BLaER1 (cell line): ENCODE measurements around the gene TPST1.
"Not testable (repeated sequence)": the region's sequence is repeated elsewhere in the genome, so short reads cannot be mapped to it uniquely, and the experiment has no call there.

ENCODE experiments used
- H3K27ac ChIP-seq: shearing (Covaris generic); formaldehyde crosslinking; 2 replicates; pipeline ENCODE4 v1.8.1; 2022
- H3K27me3 ChIP-seq: shearing (Covaris generic); formaldehyde crosslinking; 2 replicates; pipeline ENCODE4 v1.8.1; 2022
- H3K36me3 ChIP-seq: shearing (Covaris generic); formaldehyde crosslinking; 2 replicates; pipeline ENCODE4 v1.8.1; 2022
- H3K4me1 ChIP-seq: shearing (Covaris generic); formaldehyde crosslinking; 2 replicates; pipeline ENCODE4 v1.8.1; 2022
- H3K4me2 ChIP-seq: shearing (Covaris generic); formaldehyde crosslinking; 2 replicates; pipeline ENCODE4 v1.8.1; 2022
- H3K4me3 ChIP-seq: shearing (Covaris generic); formaldehyde crosslinking; 2 replicates; pipeline ENCODE4 v1.8.1; 2022
- H3K9ac ChIP-seq: shearing (Covaris generic); formaldehyde crosslinking; 2 replicates; pipeline ENCODE4 v1.8.1; 2022
- H3K9me3 ChIP-seq: shearing (Covaris generic); formaldehyde crosslinking; 2 replicates; pipeline ENCODE4 v1.8.1; 2022
- H4K20me1 ChIP-seq: shearing (Covaris generic); formaldehyde crosslinking; 2 replicates; pipeline ENCODE4 v1.8.1; 2022
- Cebpa-rat ChIP-seq: shearing (Covaris generic); IDR thresholded peaks from 2 replicates; pipeline ENCODE4 v1.8.1; 2022

Gene TPST1

DNA sequence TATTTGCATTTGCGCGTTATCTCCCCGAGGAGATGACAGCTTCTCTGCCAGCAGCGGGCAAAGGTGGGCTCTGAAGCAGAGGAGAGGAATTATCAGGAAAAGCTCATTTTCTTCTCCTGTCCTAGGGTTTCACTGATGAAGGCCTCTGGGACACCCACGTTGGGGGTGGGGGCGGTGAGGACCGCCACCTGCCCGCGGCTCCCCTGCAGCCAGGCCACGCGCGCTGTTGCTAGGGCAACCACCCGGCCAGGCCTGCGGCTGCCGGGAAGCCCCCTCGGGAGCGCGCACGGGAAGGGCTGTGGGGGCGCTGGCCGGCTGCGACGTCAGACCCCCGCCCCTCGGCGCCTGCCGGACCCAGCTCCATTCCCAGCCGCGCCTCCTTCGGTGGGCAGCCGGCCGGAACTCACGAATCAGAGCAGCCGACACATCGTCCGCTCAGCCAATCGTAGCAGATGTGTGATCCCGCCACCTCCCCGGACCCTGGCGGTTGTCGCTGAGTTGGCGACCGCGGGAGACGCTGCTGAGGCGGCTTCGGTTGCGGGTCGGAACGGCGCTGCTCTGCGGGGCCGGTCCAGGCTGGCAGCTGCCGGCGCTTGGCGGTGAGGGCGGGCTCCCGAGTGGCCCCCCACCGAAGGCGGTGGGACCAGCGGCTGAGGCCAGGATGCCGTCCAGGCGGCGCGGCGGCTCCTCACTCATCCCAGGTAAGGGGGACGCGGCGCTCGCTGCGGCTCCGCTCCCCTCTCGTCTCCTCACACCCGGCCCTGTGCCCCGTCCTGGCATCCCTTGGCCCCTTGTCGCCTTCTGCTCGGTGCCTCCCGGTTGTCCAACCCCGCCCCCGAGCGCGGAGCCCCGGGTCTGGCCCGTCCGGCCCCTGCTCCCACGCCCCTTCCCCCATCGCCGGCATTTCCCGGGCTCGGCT, at the start of gene TPST1:
Gene TPST1 (plus strand): TSS at position 513 of the 919 bp plus-strand sequence. CDS start 35,092 bp downstream, outside the sequence.
- peak within 1 kb of the TSS; percentile 95 for H3K4me2 ChIP-seq
- H3K9me3 ChIP-seq, result no peaks in the 10 kb centered on the region
- H3K27ac ChIP-seq, result peak within 1 kb of the TSS; percentile 84
- peaks cover 9% of the 10 kb centered on the region; the same call in 1 of the 2 replicates for H3K36me3 ChIP-seq
- H3K4me3 ChIP-seq, result peak within 1 kb of the TSS; percentile 92
- H3K9ac ChIP-seq, result peak within 1 kb of the TSS; percentile 87
- TF ChIP-seq Cebpa-rat, result no peak
- 0 out of 2 replicates have a peak, but pooled peaks cover 7% of the 10 kb centered on the region for H4K20me1 ChIP-seq
- H3K4me1 ChIP-seq, result peaks cover 41% of the 10 kb centered on the region
- H3K27me3 ChIP-seq, result no peaks in the 10 kb centered on the region

DNA sequence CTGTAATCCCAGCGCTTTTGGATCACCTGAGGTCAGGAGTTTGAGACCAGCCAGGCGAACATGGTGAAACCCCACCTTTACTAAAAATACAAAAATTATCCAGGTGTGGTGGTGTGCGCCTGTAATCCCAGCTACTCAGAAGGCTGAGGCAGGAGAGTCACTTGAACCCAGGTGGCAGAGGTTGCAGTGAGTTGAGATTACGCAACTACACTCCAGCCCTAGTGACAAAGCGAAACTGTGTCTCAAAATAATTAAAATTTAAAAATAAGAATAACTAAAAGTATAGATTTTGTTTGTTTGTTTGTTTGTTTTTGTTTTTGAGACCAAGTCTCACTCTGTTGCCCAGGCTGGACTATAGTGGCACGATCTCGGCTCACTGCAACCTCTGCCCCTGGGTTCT, 49.1 kb upstream of the TPST1 start:
- Histone ChIP-seq H3K9me3 (peaks cover 18% of the 10 kb centered on the region), H3K4me1 (peaks cover 10% of the 10 kb centered on the region; the same call in 1 of the 2 replicates), H4K20me1 (peaks cover 18% of the 10 kb centered on the region), H3K36me3 (peaks cover 99% of the 10 kb centered on the region)
- H3K4me2 ChIP-seq, H3K9ac ChIP-seq, H3K27me3 ChIP-seq, H3K4me3 ChIP-seq, H3K27ac ChIP-seq: not testable (repeated sequence)
- TF ChIP-seq Cebpa-rat, result peak; percentile 83; the same call in 1 of the 2 replicates

- Histone ChIP-seq H3K4me3 (no peak overlapping the region), H3K36me3 (peaks cover 97% of the 10 kb centered on the region), H3K27ac (no peak overlapping the region), H3K27me3 (no peaks in the 10 kb centered on the region; the same call in 1 of the 2 replicates), H4K20me1 (0 out of 2 replicates have a peak, but pooled peaks cover 10% of the 10 kb centered on the region), H3K9ac (no peak overlapping the region), H3K9me3 (peaks cover 18% of the 10 kb centered on the region), H3K4me1 (peaks cover 6% of the 10 kb centered on the region; the same call in 1 of the 2 replicates), H3K4me2 (no peak overlapping the region)
- no peak for TF ChIP-seq Cebpa-rat
Measured at GRCh38 chr7:66157060-66157459, 48.1 kb upstream of the TPST1 start.

GRCh38 chr7:66162622-66163021, 42.5 kb upstream of the TPST1 start:
- no peak for TF ChIP-seq Cebpa-rat
- Histone ChIP-seq H3K4me3 (no peak overlapping the region), H3K27me3 (no peaks in the 10 kb centered on the region), H4K20me1 (no peaks in the 10 kb centered on the region), H3K27ac (no peak overlapping the region), H3K4me1 (no peaks in the 10 kb centered on the region), H3K9ac (no peak overlapping the region), H3K4me2 (no peak overlapping the region), H3K9me3 (peaks cover 18% of the 10 kb centered on the region), H3K36me3 (peaks cover 43% of the 10 kb centered on the region)

- Histone ChIP-seq H3K36me3 (peaks cover 37% of the 10 kb centered on the region), H3K9ac (no peak overlapping the region), H4K20me1 (no peaks in the 10 kb centered on the region), H3K27me3 (no peaks in the 10 kb centered on the region), H3K4me2 (no peak overlapping the region), H3K9me3 (peaks cover 18% of the 10 kb centered on the region), H3K27ac (no peak overlapping the region), H3K4me1 (no peaks in the 10 kb centered on the region), H3K4me3 (no peak overlapping the region)
- TF ChIP-seq Cebpa-rat, result no peak
Measured at GRCh38 chr7:66163186-66163610, 41.9 kb upstream of the TPST1 start.

DNA sequence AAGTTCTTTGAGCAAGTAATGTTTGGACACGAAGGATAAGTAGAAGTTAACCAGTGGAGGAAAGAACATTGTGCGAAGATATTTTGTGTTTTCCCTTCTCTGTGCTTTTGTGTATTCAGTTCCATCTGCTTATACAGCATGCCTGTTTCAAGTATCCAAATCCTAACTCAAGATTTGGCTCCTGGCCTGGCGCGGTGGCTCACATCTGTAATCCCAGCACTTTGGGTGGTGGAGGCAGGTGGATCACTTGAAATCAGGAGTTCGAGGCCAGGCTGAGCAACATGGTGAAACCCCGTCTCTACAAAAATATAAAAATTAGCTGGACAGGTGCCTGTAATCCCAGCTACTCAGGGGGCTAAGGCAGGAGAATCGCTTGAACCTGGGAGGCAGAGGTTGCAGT, 40.8 kb upstream of the TPST1 start:
- H3K4me2 ChIP-seq, result no peak overlapping the region
- no peaks in the 10 kb centered on the region for H3K4me1 ChIP-seq
- no peaks in the 10 kb centered on the region for H3K27me3 ChIP-seq
- H3K9ac ChIP-seq, result no peak overlapping the region
- H3K36me3 ChIP-seq, result peaks cover 25% of the 10 kb centered on the region
- H4K20me1 ChIP-seq, result no peaks in the 10 kb centered on the region
- peaks cover 9% of the 10 kb centered on the region; the same call in 1 of the 2 replicates for H3K9me3 ChIP-seq
- H3K4me3 ChIP-seq, result no peak overlapping the region
- H3K27ac ChIP-seq, result no peak overlapping the region
- no peak for TF ChIP-seq Cebpa-rat

DNA sequence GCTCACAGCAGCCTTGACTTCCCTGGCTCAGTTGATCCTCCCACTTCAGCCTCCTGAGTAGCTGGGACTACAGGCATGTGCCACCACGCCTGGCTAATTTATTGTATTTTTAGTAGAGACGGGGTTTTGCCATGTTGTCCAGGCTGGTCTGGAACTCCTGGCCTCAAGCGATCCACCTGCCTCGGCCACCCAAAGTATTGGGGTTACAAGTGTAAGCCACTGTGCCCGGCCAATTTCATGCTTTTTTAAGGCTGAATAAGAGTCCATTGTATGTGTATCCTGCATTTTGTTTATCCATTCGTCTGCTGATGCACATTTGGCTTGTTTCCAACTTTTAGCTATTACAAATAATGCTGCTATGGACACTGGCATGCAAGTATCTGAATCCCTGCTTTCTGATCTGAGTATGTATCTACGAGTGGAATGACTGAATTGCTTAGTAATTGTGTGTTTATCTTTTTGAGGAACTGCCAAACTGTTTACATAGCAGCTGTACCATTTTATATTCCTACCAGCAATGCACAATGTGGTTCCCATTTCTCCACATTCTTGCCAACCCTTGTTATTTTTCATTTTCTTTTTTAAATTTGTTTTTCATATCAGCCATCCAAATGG, 37.3 kb upstream of the TPST1 start:
- no peak for TF ChIP-seq Cebpa-rat
- no peaks in the 10 kb centered on the region for H4K20me1 ChIP-seq
- H3K9ac ChIP-seq, result no peak overlapping the region
- H3K4me2 ChIP-seq, result no peak overlapping the region
- no peaks in the 10 kb centered on the region for H3K27me3 ChIP-seq
- no peaks in the 10 kb centered on the region for H3K36me3 ChIP-seq
- H3K4me3 ChIP-seq, result no peak overlapping the region
- H3K27ac ChIP-seq, result no peak overlapping the region
- H3K4me1 ChIP-seq, result no peaks in the 10 kb centered on the region
- no peaks in the 10 kb centered on the region for H3K9me3 ChIP-seq

DNA sequence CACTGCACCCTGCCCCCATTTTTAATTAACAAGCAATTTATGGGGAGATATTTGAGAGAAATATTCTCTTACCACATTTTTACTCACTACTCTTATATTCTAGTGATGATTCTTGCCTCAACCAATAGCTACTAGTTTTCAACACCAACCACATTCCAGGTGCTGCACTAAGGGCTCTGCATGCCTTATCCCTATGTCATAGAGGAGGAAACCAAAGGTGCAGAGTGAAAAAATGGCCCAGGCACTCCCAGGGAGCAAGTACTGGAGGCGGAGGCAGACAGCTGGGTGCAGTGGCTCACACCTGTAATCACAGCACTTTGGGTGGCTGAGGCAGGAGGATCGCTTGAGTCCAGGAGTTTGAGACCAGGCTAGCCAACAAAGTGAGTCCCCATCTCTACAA, 35.5 kb upstream of the TPST1 start:
- no peaks in the 10 kb centered on the region for H3K36me3 ChIP-seq
- H3K4me1 ChIP-seq, result no peaks in the 10 kb centered on the region
- no peak overlapping the region for H3K27ac ChIP-seq
- H3K9ac ChIP-seq, result no peak overlapping the region
- no peak overlapping the region for H3K4me2 ChIP-seq
- no peak overlapping the region for H3K4me3 ChIP-seq
- H3K9me3 ChIP-seq, result no peaks in the 10 kb centered on the region
- no peaks in the 10 kb centered on the region for H3K27me3 ChIP-seq
- TF ChIP-seq Cebpa-rat, result no peak
- H4K20me1 ChIP-seq, result no peaks in the 10 kb centered on the region

DNA sequence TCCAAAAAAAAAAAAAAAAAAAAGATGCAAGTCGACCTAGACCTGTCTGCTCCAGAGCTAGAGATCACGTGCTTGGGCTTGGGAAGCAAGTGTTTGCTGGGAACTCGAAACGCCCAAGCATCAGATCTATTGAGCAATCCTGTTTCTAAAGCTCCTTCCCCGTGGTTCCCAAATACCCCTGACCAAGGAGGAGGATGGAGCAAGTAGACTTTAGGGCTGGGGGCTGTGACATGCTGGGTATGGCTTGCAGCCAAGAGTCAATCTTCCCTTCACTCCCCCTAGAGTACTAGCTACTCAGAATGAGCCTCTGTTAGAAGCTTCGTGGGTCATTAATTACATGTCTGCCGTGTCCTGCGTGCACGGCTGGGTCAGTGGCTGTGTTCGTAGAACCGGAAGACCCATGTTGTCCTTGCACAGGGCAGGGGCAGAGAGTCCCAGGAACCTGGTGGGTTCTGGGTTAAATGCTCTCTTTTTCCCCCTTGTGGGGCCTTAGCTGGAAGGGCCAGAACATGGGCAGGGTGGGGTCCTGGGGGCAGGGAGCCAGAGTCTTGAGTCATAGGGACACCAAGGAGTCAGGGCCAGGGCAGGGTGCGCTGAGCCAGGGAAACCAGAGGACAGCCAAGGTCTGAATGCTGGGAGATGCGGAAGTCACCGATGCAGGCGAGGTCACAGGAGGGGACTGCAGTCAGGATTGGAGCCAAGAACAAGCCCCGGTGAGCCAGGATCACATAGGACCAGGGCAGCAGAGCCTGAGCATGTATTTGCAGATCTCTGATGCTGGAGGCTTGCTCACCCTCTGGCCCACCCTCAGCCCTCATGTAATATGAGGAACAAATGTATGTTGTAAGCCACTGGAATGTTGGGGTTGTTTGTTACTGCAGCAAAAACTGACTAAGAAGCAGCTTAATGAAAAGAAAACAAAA, 34.6 kb upstream of the TPST1 start:
- no peaks in the 10 kb centered on the region for H3K9me3 ChIP-seq
- H3K27ac ChIP-seq, result no peak overlapping the region
- no peaks in the 10 kb centered on the region for H4K20me1 ChIP-seq
- no peak for TF ChIP-seq Cebpa-rat
- H3K36me3 ChIP-seq, result no peaks in the 10 kb centered on the region
- no peaks in the 10 kb centered on the region for H3K27me3 ChIP-seq
- H3K4me2 ChIP-seq, result no peak overlapping the region
- no peak overlapping the region for H3K4me3 ChIP-seq
- no peaks in the 10 kb centered on the region for H3K4me1 ChIP-seq
- H3K9ac ChIP-seq, result no peak overlapping the region

GRCh38 chr7:66172536-66173401, 32.4 kb upstream of the TPST1 start:
- not testable (repeated sequence) for H3K4me3 ChIP-seq, H3K36me3 ChIP-seq, H3K9me3 ChIP-seq, H3K27me3 ChIP-seq, H3K9ac ChIP-seq, H3K27ac ChIP-seq, H3K4me2 ChIP-seq, H4K20me1 ChIP-seq, H3K4me1 ChIP-seq
